Daoy (cell line): Measurements from ENCODE around the gene ARL2BP. TPM values are rescaled to one million over a fixed set of nuclear protein-coding genes. Genes with fewer than 3 reads are reported as not detected.

Source experiments
- DNase-seq: peaks from one replicate; pipeline ENCODE4 v3.0.0-alpha.2; 2015; ENCODE audit warnings: low read depth
- total RNA-seq: library from RNA; depleted of rRNA; stranded (reverse); fragments of >200 nt; shearing (Covaris generic); gene quantifications from 2 replicates; pipeline ENCODE4 v1.2.3, GENCODE V29; 2014

Gene ARL2BP
- total RNA-seq, 1 experiment from 2014 or later, result 53.1 TPM

GRCh38 chr16:57235128-57236021 is 9.7 kb upstream of the ARL2BP start:
- DNase-seq, result peak; percentile 76

GRCh38 chr16:57236022-57236350 is 9.1 kb upstream of the ARL2BP start:
- DNase-seq, result no peak

- no peak for DNase-seq
Measured at GRCh38 chr16:57238682-57239081, 6.4 kb upstream of the ARL2BP start.

- DNase-seq, result no peak
Measured at GRCh38 chr16:57239107-57239506, 6.0 kb upstream of the ARL2BP start.

GRCh38 chr16:57240851-57241250 is 4.2 kb upstream of the ARL2BP start:
- no peak for DNase-seq

GRCh38 chr16:57242650-57243049 is 2.4 kb upstream of the ARL2BP start:
- DNase-seq, result no peak

GRCh38 chr16:57244463-57244766 is 644 bp upstream of the ARL2BP start:
- no peak for DNase-seq

- peak; percentile 18 for DNase-seq
Measured at GRCh38 chr16:57245472-57246113, 534 bp downstream of the ARL2BP start.

- no peak for DNase-seq
Measured at GRCh38 chr16:57251352-57251751, 6.3 kb downstream of the ARL2BP start.

- DNase-seq, result no peak
Measured at GRCh38 chr16:57252148-57252721, 7.2 kb downstream of the ARL2BP start.

GRCh38 chr16:57253466-57253865 is 8.4 kb downstream of the ARL2BP start:
- no peak for DNase-seq

GRCh38 chr16:57255686-57256415 is 10.8 kb downstream of the ARL2BP start:
- DNase-seq, result no peak

- no peak for DNase-seq
Measured at GRCh38 chr16:57256601-57257395, 11.7 kb downstream of the ARL2BP start.

GRCh38 chr16:57257455-57258070 is 12.5 kb downstream of the ARL2BP start:
- no peak for DNase-seq

GRCh38 chr16:57258226-57258909 is 13.3 kb downstream of the ARL2BP start:
- no peak for DNase-seq

GRCh38 chr16:57258910-57259475 is 13.9 kb downstream of the ARL2BP start:
- DNase-seq, result no peak

GRCh38 chr16:57260294-57260929 is 15.4 kb downstream of the ARL2BP start:
- DNase-seq, result peak; percentile 60

- no peak for DNase-seq
Measured at GRCh38 chr16:57261806-57262205, 16.7 kb downstream of the ARL2BP start.

GRCh38 chr16:57262841-57263540 is 17.9 kb downstream of the ARL2BP start:
- no peak for DNase-seq
